Smooth muscle cell (in vitro differentiated cells): ENCODE data around the gene ITIH5. TPM values are rescaled to one million over a fixed set of nuclear protein-coding genes. Genes with fewer than 3 reads are reported as not detected.
"Not testable (repeated sequence)": the region's sequence is repeated elsewhere in the genome, so short reads cannot be mapped to it uniquely, and the experiment has no call there.

Experiments used
- DNase-seq: peaks from one replicate; lab custom pipeline; 2025; ENCODE audit not compliant: unreplicated experiment; lab: John Stamatoyannopoulos, UW
- H2AFZ ChIP-seq: fragments of 200-600 bp; sonication (generic); 2 replicates; pipeline ENCODE4 v1.6.0; 2016; ENCODE audit warnings: antibody characterized with exemption, low read depth, mild to moderate bottlenecking
- H3F3A ChIP-seq: fragments of 200-600 bp; sonication (generic); 2 replicates; pipeline ENCODE4 v1.6.0; 2017; ENCODE audit warnings: antibody characterized with exemption, low read depth
- H3K27ac ChIP-seq: fragments of 200-600 bp; sonication (generic); 2 replicates; pipeline ENCODE4 v1.5.1; 2016; ENCODE audit warnings: low read depth, mild to moderate bottlenecking
- H3K27me3 ChIP-seq: fragments of 200-600 bp; sonication (generic); 2 replicates; pipeline ENCODE4 v1.6.1; 2016; ENCODE audit warnings: low read depth, mild to moderate bottlenecking
- H3K36me3 ChIP-seq: fragments of 200-600 bp; sonication (generic); 2 replicates; pipeline ENCODE4 v1.5.1; 2016; ENCODE audit warnings: low read depth
- H3K4me1 ChIP-seq: fragments of 200-600 bp; sonication (generic); 2 replicates; pipeline ENCODE4 v1.5.1; 2016; ENCODE audit warnings: low read depth
- H3K4me2 ChIP-seq: fragments of 200-600 bp; sonication (generic); 2 replicates; pipeline ENCODE4 v1.6.0; 2016; ENCODE audit warnings: mild to moderate bottlenecking
- H3K4me3 ChIP-seq: fragments of 200-600 bp; sonication (generic); 2 replicates; pipeline ENCODE4 v1.5.1; 2016; ENCODE audit warnings: mild to moderate bottlenecking
- H3K79me2 ChIP-seq: fragments of 200-600 bp; sonication (generic); 2 replicates; pipeline ENCODE4 v1.6.0; 2016; ENCODE audit warnings: low read depth, mild to moderate bottlenecking
- H3K9ac ChIP-seq: fragments of 200-600 bp; sonication (generic); 2 replicates; pipeline ENCODE4 v1.6.0; 2016; ENCODE audit warnings: low read depth
- H3K9me3 ChIP-seq: fragments of 200-600 bp; sonication (generic); replicated peaks from 2 replicates; pipeline ENCODE4 v1.5.1; 2016; ENCODE audit warnings: low read depth
- H4K20me1 ChIP-seq: fragments of 200-600 bp; sonication (generic); 2 replicates; pipeline ENCODE4 v1.6.0; 2016; ENCODE audit warnings: low read depth
- CTCF ChIP-seq: fragments of 200-600 bp; sonication (generic); IDR thresholded peaks from 2 replicates; pipeline ENCODE4 v1.5.1; 2017; ENCODE audit warnings: borderline replicate concordance, mild to moderate bottlenecking, antibody characterized with exemption; ENCODE audit not compliant: insufficient read depth, poor library complexity, severe bottlenecking
- WGBS: methylation state at CpG from one replicate; pipeline ENCODE4 v1.1.7; 2016; ENCODE audit warnings: low lambda C conversion rate; 5-methylcytosine and 5-hydroxymethylcytosine counted together
- polyA plus RNA-seq: library from polyadenylated mRNA; unstranded; fragments of >200 nt; fragmentation: Nextera tagmentation; extraction: Ambion mirVana; gene quantifications from 2 replicates; pipeline ENCODE4 v1.2.1, GENCODE V29; 2016
- total RNA-seq: library from RNA; depleted of rRNA; stranded (reverse); fragments of >200 nt; gene quantifications from 2 replicates; pipeline ENCODE4 v1.2.3, GENCODE V29; 2014

The ITIH5 gene
- total and polyA plus RNA-seq, 2 experiments from 2014 or later, result 9.1 to 12.6 TPM

- H3K4me3 ChIP-seq, result no peak overlapping the region
- H4K20me1 ChIP-seq, result no peaks in the 10 kb centered on the region
- no peaks in the 10 kb centered on the region for H3K4me1 ChIP-seq
- DNase-seq, result peak; percentile 17
- H2AFZ ChIP-seq, result no peak overlapping the region
- H3K4me2 ChIP-seq, result no peak overlapping the region
- no peaks in the 10 kb centered on the region for H3F3A ChIP-seq
- H3K27ac ChIP-seq, result no peak overlapping the region
- 25% methylated on average over 20 of the region's 20 CpGs for WGBS
- no peaks in the 10 kb centered on the region for H3K79me2 ChIP-seq
- H3K9ac ChIP-seq, result no peak overlapping the region
- no peaks in the 10 kb centered on the region for H3K27me3 ChIP-seq
- no peaks in the 10 kb centered on the region for H3K36me3 ChIP-seq
- no peaks in the 10 kb centered on the region for H3K9me3 ChIP-seq
- TF ChIP-seq CTCF, result peak; percentile 82
Observed at GRCh38 chr10:7687228-7687907, 20.6 kb upstream of the ITIH5 start.

- 79% methylated on average over 13 of the region's 13 CpGs for WGBS
- Histone ChIP-seq H2AFZ (no peak overlapping the region), H3K4me3 (no peak overlapping the region), H3K9ac (no peak overlapping the region), H3F3A (no peaks in the 10 kb centered on the region), H3K4me2 (no peak overlapping the region), H4K20me1 (no peaks in the 10 kb centered on the region), H3K27ac (no peak overlapping the region), H3K4me1 (no peaks in the 10 kb centered on the region), H3K79me2 (no peaks in the 10 kb centered on the region), H3K27me3 (no peaks in the 10 kb centered on the region), H3K9me3 (no peaks in the 10 kb centered on the region), H3K36me3 (no peaks in the 10 kb centered on the region)
- no peak for DNase-seq
- no peak for TF ChIP-seq CTCF
Observed at GRCh38 chr10:7686351-7687171, 19.8 kb upstream of the ITIH5 start.

GRCh38 chr10:7680078-7680477 is 13.3 kb upstream of the ITIH5 start:
- not testable (repeated sequence) for H3K4me3 ChIP-seq, H3K79me2 ChIP-seq, H3K4me1 ChIP-seq, H3K4me2 ChIP-seq, H3K9me3 ChIP-seq, H3K9ac ChIP-seq, H3K36me3 ChIP-seq, H3F3A ChIP-seq, DNase-seq, H3K27me3 ChIP-seq, H3K27ac ChIP-seq, H2AFZ ChIP-seq, H4K20me1 ChIP-seq
- 83% methylated on average over 5 of the region's 5 CpGs for WGBS

GRCh38 chr10:7679256-7679655 is 12.5 kb upstream of the ITIH5 start:
- WGBS, result 95% methylated on average over 1 of the region's 1 CpG
- no peaks in the 10 kb centered on the region for H3K79me2 ChIP-seq
- H3K4me2 ChIP-seq, result no peak overlapping the region
- no peak overlapping the region for H3K4me3 ChIP-seq
- DNase-seq, result no peak
- H3F3A ChIP-seq, result no peaks in the 10 kb centered on the region
- no peak overlapping the region for H3K9ac ChIP-seq
- no peak overlapping the region for H3K27ac ChIP-seq
- no peak overlapping the region for H2AFZ ChIP-seq
- no peak for TF ChIP-seq CTCF
- H3K36me3 ChIP-seq, result no peaks in the 10 kb centered on the region
- H4K20me1 ChIP-seq, result no peaks in the 10 kb centered on the region
- peaks cover 13% of the 10 kb centered on the region for H3K27me3 ChIP-seq
- no peaks in the 10 kb centered on the region for H3K9me3 ChIP-seq
- no peaks in the 10 kb centered on the region for H3K4me1 ChIP-seq
